HCT116 (cell line): Measurements from ENCODE around the gene GPR52. TPM values are rescaled to one million over a fixed set of nuclear protein-coding genes. Genes with fewer than 3 reads are reported as not detected.

Source experiments
- ATAC-seq: fragments of 200-7000 bp; cut with Tn5 transposase; 2 replicates; pipeline ENCODE4 v1.9.1; 2020; ENCODE audit warnings: mild to moderate bottlenecking, moderate library complexity
- BruUV-seq: library from RNA; stranded (reverse); fragments of 400-500 nt; replicated peaks from 2 replicates; lab custom pipeline; 2021; lab: Mats Ljungman, UMichigan
- CTCF ChIA-PET: fragments of 300-600 bp; sonication (Branson Sonifier 250); formaldehyde crosslinking; loops from one replicate; lab custom pipeline; 2021; ENCODE audit warnings: antibody characterized with exemption; lab: Charles Lee
- POLR2A ChIA-PET: fragments of 300-600, 350-600 bp; sonication (Branson Sonifier 250); formaldehyde crosslinking; loops from one replicate; lab custom pipeline; 2021; ENCODE audit warnings: antibody characterized with exemption; lab: Charles Lee
- RAD21 ChIA-PET, 2 experiments: fragments of 300-600 bp; sonication (Branson Sonifier 250); formaldehyde crosslinking; loops; one replicate each; lab custom pipeline; 2023; ENCODE audit warnings: low total read pairs in 2 of 2; ENCODE audit not compliant: uncharacterized antibody in 2 of 2, unreplicated experiment in 2 of 2, low non-redundant PET in 1 of 2; lab: Charles Lee
- DNase-seq: peaks from one replicate; pipeline ENCODE4 v3.0.0-alpha.2; 2010; ENCODE audit warnings: low read depth, low spot score
- H2AFZ ChIP-seq: fragments of 200-600 bp; shearing (Covaris generic), sonication (generic); 2 replicates; pipeline ENCODE4 v1.6.1; 2017; ENCODE audit warnings: low read depth, mixed run types, mixed read lengths, antibody characterized with exemption, low read length; ENCODE audit not compliant: poor library complexity, severe bottlenecking
- H3K27ac ChIP-seq: 2 replicates; pipeline ENCODE4 v1.5.1; 2012; ENCODE audit warnings: low read depth, low read length
- H3K27me3 ChIP-seq: fragments of 200-600 bp; sonication (generic); 2 replicates; pipeline ENCODE4 v1.6.1; 2016; ENCODE audit warnings: mixed run types, low read length, mixed read lengths; ENCODE audit not compliant: insufficient read depth
- H3K36me3 ChIP-seq, 2 experiments: fragments of 200-500 bp in 1 of 2; fragments of 200-600 bp in 1 of 2; sonication (Bioruptor generic) in 1 of 2; sonication (generic) in 1 of 2; 2 replicates each; pipeline versions ENCODE4 v1.5.1 to v1.6.1; 2014 to 2016; ENCODE audit warnings: low read length in 2 of 2, inconsistent platforms in 1 of 2, mixed read lengths in 1 of 2, mixed run types in 1 of 2; ENCODE audit not compliant: insufficient read depth in 2 of 2, control insufficient read depth in 1 of 2
- H3K4me1 ChIP-seq, 2 experiments: fragments of 200-600 bp in 1 of 2; sonication (generic) in 1 of 2; 2 replicates each; pipeline versions ENCODE4 v1.5.1 to v1.6.1; 2012 to 2017; ENCODE audit warnings: low read length in 2 of 2, inconsistent platforms in 1 of 2, mild to moderate bottlenecking in 1 of 2, mixed read lengths in 1 of 2, mixed run types in 1 of 2, moderate library complexity in 1 of 2; ENCODE audit not compliant: insufficient read depth in 2 of 2, control insufficient read depth in 1 of 2
- H3K4me2 ChIP-seq: fragments of 200-600 bp; sonication (generic); 2 replicates; pipeline ENCODE4 v1.6.1; 2017; ENCODE audit warnings: mixed run types, low read length, mixed read lengths
- H3K4me3 ChIP-seq, 2 experiments: fragments of 200-600 bp in 1 of 2; sonication (generic) in 1 of 2; replicated peaks in 1 of 2; 2 replicates each; pipeline ENCODE4 v1.5.1; 2011 to 2016; ENCODE audit warnings: low read length in 2 of 2, control low read depth in 1 of 2, low read depth in 1 of 2, mild to moderate bottlenecking in 1 of 2, mixed read lengths in 1 of 2, mixed run types in 1 of 2
- H3K79me2 ChIP-seq: fragments of 200-600 bp; sonication (generic); 2 replicates; pipeline ENCODE4 v1.6.1; 2017; ENCODE audit warnings: mild to moderate bottlenecking, mixed run types, low read length, moderate library complexity, mixed read lengths; ENCODE audit not compliant: insufficient read depth
- H3K9ac ChIP-seq: fragments of 200-600 bp; sonication (generic); 2 replicates; pipeline ENCODE4 v1.6.1; 2016; ENCODE audit warnings: low read length, mixed read lengths
- H3K9me2 ChIP-seq: fragments of 200-600 bp; sonication (generic), shearing (Covaris generic); 2 replicates; pipeline ENCODE4 v1.6.1; 2017; ENCODE audit warnings: mixed run types, mild to moderate bottlenecking, moderate library complexity; ENCODE audit not compliant: insufficient read depth
- H3K9me3 ChIP-seq, 2 experiments: fragments of 200-500 bp in 1 of 2; fragments of 200-600 bp in 1 of 2; sonication (Bioruptor generic) in 1 of 2; sonication (generic) in 1 of 2; 2 replicates each; pipeline ENCODE4 v1.6.1; 2014 to 2017; ENCODE audit warnings: low read length in 2 of 2, mixed read lengths in 2 of 2, inconsistent platforms in 1 of 2, low read depth in 1 of 2, mild to moderate bottlenecking in 1 of 2, mixed run types in 1 of 2, moderate library complexity in 1 of 2; ENCODE audit not compliant: control insufficient read depth in 1 of 2, insufficient read depth in 1 of 2
- H4K20me1 ChIP-seq: fragments of 200-600 bp; sonication (generic), shearing (Covaris generic); 2 replicates; pipeline ENCODE4 v1.6.1; 2017; ENCODE audit warnings: mixed run types, mild to moderate bottlenecking, moderate library complexity; ENCODE audit not compliant: insufficient read depth
- ATF3 ChIP-seq: IDR thresholded peaks from 2 replicates; pipeline ENCODE4 v1.6.1; 2012
- ELF1 ChIP-seq: IDR thresholded peaks from 2 replicates; pipeline ENCODE4 v1.6.1; 2012; ENCODE audit warnings: low read depth, borderline replicate concordance
- EZH2phosphoT487 ChIP-seq: fragments of 200-600 bp; IDR thresholded peaks from 2 replicates; pipeline ENCODE4 v1.6.1; 2018; ENCODE audit warnings: antibody characterized with exemption, borderline replicate concordance
- POLR2A ChIP-seq: IDR thresholded peaks from 2 replicates; pipeline ENCODE4 v1.7.0; 2011; ENCODE audit warnings: borderline replicate concordance; ENCODE audit not compliant: insufficient read depth, insufficient read length; ENCODE audit errors: extremely low read depth
- POLR2AphosphoS5 ChIP-seq: IDR thresholded peaks from 2 replicates; pipeline ENCODE4 v1.6.1; 2011; ENCODE audit warnings: mild to moderate bottlenecking, low read depth, low read length, moderate library complexity
- REST ChIP-seq: IDR thresholded peaks from 2 replicates; pipeline ENCODE4 v1.6.1; 2012; ENCODE audit warnings: low read depth
- SP1 ChIP-seq: IDR thresholded peaks from 2 replicates; pipeline ENCODE4 v1.6.1; 2012; ENCODE audit warnings: low read depth
- ZBTB33 ChIP-seq: IDR thresholded peaks from 2 replicates; pipeline ENCODE4 v1.6.1; 2011; ENCODE audit warnings: mild to moderate bottlenecking, low read length, moderate library complexity; ENCODE audit not compliant: insufficient replicate concordance; ENCODE audit errors: extremely low read depth
- ZNF274 ChIP-seq: fragments of 200-500 bp; sonication (Bioruptor generic); IDR thresholded peaks from 2 replicates; pipeline ENCODE4 v1.6.1; 2014; ENCODE audit warnings: mild to moderate bottlenecking, low read depth, low read length, inconsistent platforms
- intact Hi-C: fragments of 100-400 bp; cut with micrococcal nuclease; formaldehyde crosslinking; loops from 2 replicates; pipeline ENCODE4 v1.10.0; 2022
- total RNA-seq: library from RNA; stranded (reverse); gene quantifications from one replicate; pipeline ENCODE4 v1.2.1, GENCODE V29; 2021; ENCODE audit not compliant: unreplicated experiment

The GPR52 gene
- total RNA-seq, 1 experiment from 2014 or later = 0.34 TPM

GRCh38 chr1:174398246-174398645 is 49.5 kb upstream of the GPR52 start:
- no peak overlapping the region for H3K4me2 ChIP-seq
- no peaks in the 10 kb centered on the region for H3K4me1 ChIP-seq
- H4K20me1 ChIP-seq = no peaks in the 10 kb centered on the region
- ChIA-PET CTCF (no interaction called here), POLR2A (no interaction called here), RAD21 (no interaction called here)
- intact Hi-C loops = no loop called here
- H3K27ac ChIP-seq = no peak overlapping the region
- no peaks in the 10 kb centered on the region for H3K79me2 ChIP-seq
- no peak overlapping the region for H3K9ac ChIP-seq
- no peaks in the 10 kb centered on the region for H3K9me2 ChIP-seq
- no TSS peak for BruUV-seq
- H2AFZ ChIP-seq = no peak overlapping the region
- no peaks in the 10 kb centered on the region for H3K27me3 ChIP-seq
- DNase-seq (no peak), ATAC-seq (no peak)
- H3K4me3 ChIP-seq = no peak overlapping the region
- TF ChIP-seq REST (no peak), ATF3 (no peak), ZNF274 (no peak), ELF1 (no peak), POLR2AphosphoS5 (no peak), EZH2phosphoT487 (no peak), SP1 (no peak), POLR2A (no peak), ZBTB33 (no peak)
- no peaks in the 10 kb centered on the region for H3K9me3 ChIP-seq
- no peaks in the 10 kb centered on the region for H3K36me3 ChIP-seq
